ENCODE results near the gene B3GALNT2. TPM values are rescaled to one million over a fixed set of nuclear protein-coding genes. Genes with fewer than 3 reads are reported as not detected.

Gene B3GALNT2
- total RNA-seq, 4 donors from 2014 or later = 63.3 to 73.1 (median 70.6) TPM

DNA sequence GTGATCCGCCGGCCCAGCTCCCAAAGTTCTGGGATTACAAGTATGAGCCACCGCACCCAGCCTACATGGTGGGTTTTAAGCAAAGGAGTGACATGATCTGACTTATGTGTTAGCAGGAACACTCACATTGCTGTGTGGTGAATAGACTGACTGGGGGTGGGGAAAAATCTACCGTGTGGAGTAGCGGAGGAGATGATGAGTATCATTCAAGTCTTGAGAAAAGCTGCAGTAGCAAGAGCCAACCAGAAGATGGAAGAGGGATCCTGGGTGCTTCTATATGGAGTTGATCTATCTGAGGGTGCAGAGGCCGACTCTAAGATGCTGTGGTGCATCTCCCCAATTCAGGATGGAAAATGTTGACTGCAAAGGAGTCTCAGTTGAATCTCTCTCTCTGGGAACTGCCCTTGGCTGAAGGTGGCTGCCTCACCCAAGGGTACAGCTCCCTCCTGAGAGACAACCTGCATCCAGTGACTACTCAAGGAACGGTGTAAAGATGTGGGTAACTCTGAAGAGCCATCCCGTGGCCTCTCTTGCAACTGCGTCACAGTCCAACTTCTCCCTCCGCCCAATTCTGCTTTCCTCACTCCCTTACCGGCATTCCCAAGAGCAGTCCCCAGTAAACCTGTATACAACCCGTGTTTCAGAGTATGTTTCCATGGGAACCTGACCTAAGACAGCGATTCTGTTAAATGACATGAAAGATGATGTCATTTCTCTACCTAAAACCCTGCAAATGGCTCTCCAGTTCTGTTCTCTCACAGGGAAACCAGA lies 7.4 kb upstream of the B3GALNT2 start:
- Histone ChIP-seq H3K4me3 (no peak overlapping the region), H3K27me3 (no peaks in the 10 kb centered on the region), H3K27ac (no peak overlapping the region), H3K36me3 (no peaks in the 10 kb centered on the region), H3K9me3 (no peaks in the 10 kb centered on the region), H3K4me1 (peaks cover 0 to 2% (median 0%) of the 10 kb centered on the region in 3 donors)
- ATAC-seq = no peak
- TF ChIP-seq POLR2A (IDR thresholded peaks at IDR 0.05) (no peak), POLR2AphosphoS5 (IDR thresholded peaks at IDR 0.05) (no peak), EP300 (IDR thresholded peaks at IDR 0.05) (no peak)
- TF ChIP-seq, protein P1, sequence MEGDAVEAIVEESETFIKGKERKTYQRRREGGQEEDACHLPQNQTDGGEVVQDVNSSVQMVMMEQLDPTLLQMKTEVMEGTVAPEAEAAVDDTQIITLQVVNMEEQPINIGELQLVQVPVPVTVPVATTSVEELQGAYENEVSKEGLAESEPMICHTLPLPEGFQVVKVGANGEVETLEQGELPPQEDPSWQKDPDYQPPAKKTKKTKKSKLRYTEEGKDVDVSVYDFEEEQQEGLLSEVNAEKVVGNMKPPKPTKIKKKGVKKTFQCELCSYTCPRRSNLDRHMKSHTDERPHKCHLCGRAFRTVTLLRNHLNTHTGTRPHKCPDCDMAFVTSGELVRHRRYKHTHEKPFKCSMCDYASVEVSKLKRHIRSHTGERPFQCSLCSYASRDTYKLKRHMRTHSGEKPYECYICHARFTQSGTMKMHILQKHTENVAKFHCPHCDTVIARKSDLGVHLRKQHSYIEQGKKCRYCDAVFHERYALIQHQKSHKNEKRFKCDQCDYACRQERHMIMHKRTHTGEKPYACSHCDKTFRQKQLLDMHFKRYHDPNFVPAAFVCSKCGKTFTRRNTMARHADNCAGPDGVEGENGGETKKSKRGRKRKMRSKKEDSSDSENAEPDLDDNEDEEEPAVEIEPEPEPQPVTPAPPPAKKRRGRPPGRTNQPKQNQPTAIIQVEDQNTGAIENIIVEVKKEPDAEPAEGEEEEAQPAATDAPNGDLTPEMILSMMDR (IDR thresholded peaks at IDR 0.05) = no peak
- WGBS, 2 donors (ENCODE audit: low coverage in 1 of 2) = 67 to 78% methylated on average over 8 to 11 of the region's 13 CpGs

DNA sequence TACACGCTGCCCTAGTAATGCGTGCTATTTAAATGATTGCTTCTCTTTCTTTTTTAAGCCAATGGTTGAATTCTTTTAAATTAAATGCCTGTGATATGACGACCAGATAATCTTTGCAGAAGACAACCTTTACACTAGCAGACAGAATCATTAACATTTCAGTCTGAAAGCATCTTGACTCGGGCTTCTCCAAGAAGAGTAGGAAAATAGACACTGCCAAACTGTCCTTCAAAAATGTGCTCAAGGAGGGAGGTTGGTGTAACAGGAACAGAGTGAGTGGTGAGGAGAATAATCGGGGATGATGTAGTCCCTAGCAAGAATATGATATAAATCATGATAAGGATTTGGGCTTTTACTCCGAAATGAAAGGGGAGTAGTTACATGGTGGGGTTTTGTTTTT lies 6.6 kb upstream of the B3GALNT2 start:
- H3K9me3 ChIP-seq = no peaks in the 10 kb centered on the region
- H3K4me1 ChIP-seq = peaks cover 0 to 10% (median 0%) of the 10 kb centered on the region in 3 donors
- 50 to 66% methylated on average over 2 to 6 of the region's 6 CpGs for WGBS, 2 donors (ENCODE audit: low coverage in 1 of 2)
- H3K27me3 ChIP-seq = no peaks in the 10 kb centered on the region
- no peak overlapping the region for H3K27ac ChIP-seq
- no peak for ATAC-seq
- H3K36me3 ChIP-seq = no peaks in the 10 kb centered on the region
- no peak overlapping the region for H3K4me3 ChIP-seq
- TF ChIP-seq POLR2AphosphoS5 (IDR thresholded peaks at IDR 0.05) (no peak), POLR2A (IDR thresholded peaks at IDR 0.05) (no peak), EP300 (IDR thresholded peaks at IDR 0.05) (no peak)
- TF ChIP-seq, protein P1 (IDR thresholded peaks at IDR 0.05) = no peak

DNA sequence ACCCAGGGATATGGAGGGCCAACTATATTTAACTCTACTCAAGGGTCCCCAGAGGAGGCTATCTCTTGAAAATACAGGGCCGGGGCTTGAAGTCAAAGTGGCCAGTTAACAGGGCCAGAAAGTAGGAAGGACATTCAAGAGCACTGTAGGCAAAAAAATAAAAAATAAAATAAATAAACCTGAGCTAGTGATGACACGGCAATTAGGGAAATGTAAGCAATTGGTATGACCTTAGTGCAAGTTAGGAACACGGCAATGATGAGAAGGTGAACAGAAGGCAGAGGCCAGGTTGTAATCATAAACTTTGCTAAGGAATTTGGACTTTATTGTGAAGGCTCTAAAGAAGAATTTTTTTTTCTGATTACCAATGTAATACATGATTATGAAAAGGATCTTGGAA lies 3.4 kb upstream of the B3GALNT2 start:
- Histone ChIP-seq H3K4me3 (no peak overlapping the region), H3K27me3 (no peaks in the 10 kb centered on the region), H3K36me3 (no peaks in the 10 kb centered on the region), H3K27ac (no peak overlapping the region), H3K4me1 (peaks cover 0 to 16% (median 0%) of the 10 kb centered on the region in 3 donors), H3K9me3 (no peaks in the 10 kb centered on the region)
- ATAC-seq = no peak
- 76 to 87% methylated on average over 3 of the region's 3 CpGs for WGBS, 2 donors (ENCODE audit: low coverage in 1 of 2)
- TF ChIP-seq POLR2A (IDR thresholded peaks at IDR 0.05) (no peak), POLR2AphosphoS5 (IDR thresholded peaks at IDR 0.05) (no peak), EP300 (IDR thresholded peaks at IDR 0.05) (no peak)
- TF ChIP-seq, protein P1 (IDR thresholded peaks at IDR 0.05) = no peak

DNA sequence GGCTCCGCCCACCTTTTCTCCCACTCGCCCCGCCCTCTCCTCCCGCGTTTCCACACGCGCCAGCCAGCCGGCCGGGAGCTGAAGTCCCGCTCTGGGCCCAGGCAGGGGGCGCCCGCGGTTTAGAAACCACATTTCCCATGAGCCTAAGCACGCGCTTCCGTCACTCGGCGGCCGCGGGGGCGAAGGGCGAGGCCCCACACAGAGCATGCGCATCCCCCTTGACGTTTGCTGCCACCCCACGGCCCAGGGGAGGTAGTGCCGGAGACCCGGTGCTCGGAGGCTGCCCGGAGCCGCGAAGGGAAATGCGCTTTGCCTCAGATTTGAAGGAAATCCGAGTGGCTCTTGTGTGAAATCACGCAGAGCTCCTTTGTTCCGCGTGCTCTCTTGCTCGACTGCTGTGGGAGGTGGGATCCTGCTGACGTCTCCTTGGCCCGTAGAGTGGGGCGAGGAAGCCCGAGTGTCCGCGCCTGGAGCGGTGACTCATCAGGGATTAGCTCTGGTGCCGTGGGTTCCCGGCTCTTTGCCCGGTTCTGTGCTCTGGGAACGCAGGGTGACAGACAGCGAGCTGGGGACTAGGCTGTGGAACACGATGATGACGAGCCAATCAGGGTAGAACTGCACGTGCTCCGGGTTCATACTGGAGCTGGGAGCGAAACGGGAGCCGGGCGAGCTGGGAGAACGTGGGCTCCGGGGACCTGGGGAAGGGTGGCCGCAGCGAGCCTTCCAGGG lies 406 bp upstream of the B3GALNT2 start:
- peak; percentile 94 for ATAC-seq
- H3K9me3 ChIP-seq = no peaks in the 10 kb centered on the region

More for the DNA sequence above, 406 bp upstream of the B3GALNT2 start:
- no peaks in the 10 kb centered on the region for H3K27me3 ChIP-seq
- TF ChIP-seq EP300 (IDR thresholded peaks at IDR 0.05) (peak; percentile 52), POLR2AphosphoS5 (IDR thresholded peaks at IDR 0.05) (peak; percentile 92), POLR2A (IDR thresholded peaks at IDR 0.05) (peak; percentile 24 to 45)
- TF ChIP-seq, protein P1 (IDR thresholded peaks at IDR 0.05) = peak; percentile 59 to 95 (median 90)
- H3K4me1 ChIP-seq = peaks cover 0 to 44% (median 0%) of the 10 kb centered on the region in 3 donors
- H3K36me3 ChIP-seq = no peaks in the 10 kb centered on the region
- peak overlapping the region; percentile 99 to 100 (median 100) for H3K27ac ChIP-seq
- H3K4me3 ChIP-seq = peak overlapping the region; percentile 84 to 97
- WGBS, 2 donors (ENCODE audit: low coverage in 1 of 2) = 0% methylated on average over 3 of the region's 61 CpGs; no CpG with 5 or more reads in 1 of the 2 donors

Measured in gastroesophageal sphincter (tissue), 4 donors.